Neural cell (in vitro differentiated cells): ENCODE data around the gene EHBP1. TPM values are rescaled to one million over a fixed set of nuclear protein-coding genes. Genes with fewer than 3 reads are reported as not detected.

Source experiments
- H2AFZ ChIP-seq: fragments of 200-600, 300-800 bp; sonication (generic), shearing (Covaris generic); 2 replicates; pipeline ENCODE4 v1.6.0; 2014; ENCODE audit warnings: low read depth, mild to moderate bottlenecking, antibody characterized with exemption, low read length, moderate library complexity
- H3F3A ChIP-seq: fragments of 200-600 bp; shearing (Covaris generic); 2 replicates; pipeline ENCODE4 v1.6.1; 2016; ENCODE audit warnings: mild to moderate bottlenecking, moderate library complexity, mixed read lengths, antibody characterized with exemption, low read length; ENCODE audit not compliant: insufficient read depth, poor library complexity, severe bottlenecking
- H3K27ac ChIP-seq: fragments of 200-600, 300-800 bp; sonication (generic), shearing (Covaris generic); 2 replicates; pipeline ENCODE4 v1.5.1; 2014; ENCODE audit warnings: mild to moderate bottlenecking, low read length, moderate library complexity
- H3K27me3 ChIP-seq: fragments of 300-800, 200-600 bp; sonication (generic), shearing (Covaris generic); 2 replicates; pipeline ENCODE4 v1.6.0; 2014; ENCODE audit warnings: mild to moderate bottlenecking, low read depth, low read length, moderate library complexity; ENCODE audit not compliant: insufficient read depth
- H3K36me3 ChIP-seq: fragments of 300-800, 200-600 bp; sonication (generic), shearing (Covaris generic); 2 replicates; pipeline ENCODE4 v1.5.1; 2014; ENCODE audit warnings: mild to moderate bottlenecking, antibody characterized with exemption, low read length, moderate library complexity; ENCODE audit not compliant: insufficient read depth
- H3K4me2 ChIP-seq: fragments of 300-800, 200-600 bp; sonication (generic), shearing (Covaris generic); 2 replicates; pipeline ENCODE4 v1.6.0; 2014; ENCODE audit warnings: mild to moderate bottlenecking, low read length
- H3K4me3 ChIP-seq: fragments of 300-800, 200-600 bp; sonication (generic), shearing (Covaris generic); 2 replicates; pipeline ENCODE4 v1.5.1; 2014; ENCODE audit warnings: mild to moderate bottlenecking, low read length, moderate library complexity
- H3K79me2 ChIP-seq: fragments of 200-600 bp; shearing (Covaris generic); replicated peaks from 2 replicates; pipeline ENCODE4 v1.6.0; 2014; ENCODE audit warnings: mild to moderate bottlenecking, low read length, moderate library complexity; ENCODE audit not compliant: insufficient read depth
- H3K9ac ChIP-seq: fragments of 300-800, 200-600 bp; sonication (generic), shearing (Covaris generic); 2 replicates; pipeline ENCODE4 v1.6.1; 2016; ENCODE audit warnings: mild to moderate bottlenecking, low read length, mixed read lengths
- H3K9me2 ChIP-seq: fragments of 200-600 bp; shearing (Covaris generic); 2 replicates; pipeline ENCODE4 v1.6.1; 2016; ENCODE audit warnings: mild to moderate bottlenecking, low read length, mixed read lengths; ENCODE audit not compliant: insufficient read depth
- H3K9me3 ChIP-seq: fragments of 200-600, 300-800 bp; sonication (generic), shearing (Covaris generic); 2 replicates; pipeline ENCODE4 v1.6.1; 2016; ENCODE audit warnings: mild to moderate bottlenecking, mixed run types, low read length, moderate library complexity, mixed read lengths
- H4K20me1 ChIP-seq: fragments of 200-600 bp; shearing (Covaris generic); 2 replicates; pipeline ENCODE4 v1.6.1; 2016; ENCODE audit warnings: mild to moderate bottlenecking, mixed run types; ENCODE audit not compliant: insufficient read depth
- CTCF ChIP-seq: fragments of 450-650 bp; IDR thresholded peaks from 2 replicates; pipeline ENCODE4 v1.5.1; 2014; ENCODE audit warnings: antibody characterized with exemption, mild to moderate bottlenecking, moderate library complexity; ENCODE audit not compliant: poor library complexity, severe bottlenecking
- EP300 ChIP-seq: fragments of 450-650 bp; conservative IDR thresholded peaks from 2 replicates; pipeline ENCODE4 v1.6.1; 2014; ENCODE audit warnings: antibody characterized with exemption, mild to moderate bottlenecking, moderate library complexity; ENCODE audit not compliant: poor library complexity, severe bottlenecking
- EZH2 ChIP-seq: fragments of 200-600, 300-800 bp; shearing (Covaris generic), sonication (generic); IDR thresholded peaks from 2 replicates; pipeline ENCODE4 v1.6.1; 2014; ENCODE audit warnings: antibody characterized with exemption, low read length, borderline replicate concordance, mild to moderate bottlenecking; ENCODE audit not compliant: insufficient read depth, poor library complexity, severe bottlenecking
- MXI1 ChIP-seq: fragments of 450-650 bp; conservative IDR thresholded peaks from 2 replicates; pipeline ENCODE4 v1.6.1; 2014; ENCODE audit warnings: antibody characterized with exemption, mild to moderate bottlenecking; ENCODE audit not compliant: poor library complexity, severe bottlenecking
- POLR2AphosphoS5 ChIP-seq: IDR thresholded peaks from 2 replicates; pipeline ENCODE4 v1.6.1; 2012
- RAD21 ChIP-seq: fragments of 450-650 bp; conservative IDR thresholded peaks from 2 replicates; pipeline ENCODE4 v1.6.1; 2014; ENCODE audit warnings: antibody characterized with exemption, mild to moderate bottlenecking, moderate library complexity
- REST ChIP-seq: IDR thresholded peaks from 2 replicates; pipeline ENCODE4 v1.6.1; 2012; ENCODE audit warnings: borderline replicate concordance
- TAF1 ChIP-seq: IDR thresholded peaks from 2 replicates; pipeline ENCODE4 v1.6.1; 2012; ENCODE audit warnings: low read depth
- polyA plus RNA-seq: library from polyadenylated mRNA; depleted of rRNA; stranded (reverse); fragments of >200 nt; gene quantifications from 2 replicates; pipeline ENCODE4 v1.2.3, GENCODE V29; 2014

EHBP1 gene
- polyA plus RNA-seq, 1 donor from 2014 or later = 52.6 TPM

GRCh38 chr2:63000801-63001200 lies 295.3 kb downstream of the EHBP1 start:
- Histone ChIP-seq H3F3A (no peaks in the 10 kb centered on the region), H3K36me3 (peaks cover 5% of the 10 kb centered on the region), H3K27ac (no peak overlapping the region), H3K9me3 (no peaks in the 10 kb centered on the region), H3K79me2 (no peaks in the 10 kb centered on the region), H4K20me1 (no peaks in the 10 kb centered on the region), H3K9me2 (no peaks in the 10 kb centered on the region), H3K4me3 (no peak overlapping the region), H2AFZ (no peak overlapping the region), H3K9ac (no peak overlapping the region), H3K4me2 (no peak overlapping the region), H3K27me3 (no peaks in the 10 kb centered on the region)
- TF ChIP-seq REST (no peak), EP300 (no peak), CTCF (no peak), EZH2 (no peak), MXI1 (no peak), TAF1 (no peak)

- no peaks in the 10 kb centered on the region for H3K9me2 ChIP-seq
- no peaks in the 10 kb centered on the region for H3K79me2 ChIP-seq
- no peak for TF ChIP-seq TAF1
- TF ChIP-seq POLR2AphosphoS5 = no peak
- no peak for TF ChIP-seq RAD21
- no peak for TF ChIP-seq EZH2
- no peak for TF ChIP-seq MXI1
- no peak for TF ChIP-seq CTCF
- no peak for TF ChIP-seq EP300
- H3K9ac ChIP-seq = no peak overlapping the region
- H2AFZ ChIP-seq = no peak overlapping the region
- no peak overlapping the region for H3K4me2 ChIP-seq
- H3K9me3 ChIP-seq = no peaks in the 10 kb centered on the region
- H4K20me1 ChIP-seq = no peaks in the 10 kb centered on the region
- no peaks in the 10 kb centered on the region for H3F3A ChIP-seq
- no peak overlapping the region for H3K27ac ChIP-seq
- peaks cover 5% of the 10 kb centered on the region for H3K36me3 ChIP-seq
- no peak overlapping the region for H3K4me3 ChIP-seq
- no peaks in the 10 kb centered on the region for H3K27me3 ChIP-seq
These were observed 296.1 kb downstream of the EHBP1 start for GRCh38 chr2:63001576-63001975.
